Measurements from ENCODE around the gene KLHL25.

DNA sequence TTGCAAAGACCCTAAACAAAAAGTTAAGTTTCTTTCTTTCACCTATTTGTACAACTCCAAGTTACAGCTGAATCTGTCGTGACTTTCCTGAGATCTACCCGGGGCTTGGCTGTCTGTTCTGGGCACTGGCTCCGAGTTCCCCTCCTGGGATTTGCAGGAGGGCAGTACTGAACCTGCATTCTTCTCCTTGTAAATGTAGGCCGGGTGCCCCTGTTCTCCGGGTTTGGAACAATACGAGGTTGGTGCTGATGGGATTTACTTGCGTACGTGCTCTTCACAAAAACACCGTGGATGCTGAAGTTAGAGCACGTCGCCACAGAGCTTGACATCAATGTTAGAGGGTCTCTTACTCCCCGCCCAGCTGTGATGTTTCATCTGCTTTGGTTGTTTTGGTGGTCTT is 48.1 kb downstream of the KLHL25 start:
- TF ChIP-seq, protein P1, sequence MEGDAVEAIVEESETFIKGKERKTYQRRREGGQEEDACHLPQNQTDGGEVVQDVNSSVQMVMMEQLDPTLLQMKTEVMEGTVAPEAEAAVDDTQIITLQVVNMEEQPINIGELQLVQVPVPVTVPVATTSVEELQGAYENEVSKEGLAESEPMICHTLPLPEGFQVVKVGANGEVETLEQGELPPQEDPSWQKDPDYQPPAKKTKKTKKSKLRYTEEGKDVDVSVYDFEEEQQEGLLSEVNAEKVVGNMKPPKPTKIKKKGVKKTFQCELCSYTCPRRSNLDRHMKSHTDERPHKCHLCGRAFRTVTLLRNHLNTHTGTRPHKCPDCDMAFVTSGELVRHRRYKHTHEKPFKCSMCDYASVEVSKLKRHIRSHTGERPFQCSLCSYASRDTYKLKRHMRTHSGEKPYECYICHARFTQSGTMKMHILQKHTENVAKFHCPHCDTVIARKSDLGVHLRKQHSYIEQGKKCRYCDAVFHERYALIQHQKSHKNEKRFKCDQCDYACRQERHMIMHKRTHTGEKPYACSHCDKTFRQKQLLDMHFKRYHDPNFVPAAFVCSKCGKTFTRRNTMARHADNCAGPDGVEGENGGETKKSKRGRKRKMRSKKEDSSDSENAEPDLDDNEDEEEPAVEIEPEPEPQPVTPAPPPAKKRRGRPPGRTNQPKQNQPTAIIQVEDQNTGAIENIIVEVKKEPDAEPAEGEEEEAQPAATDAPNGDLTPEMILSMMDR (IDR thresholded peaks at IDR 0.05) = no peak
- TF ChIP-seq, protein P2, sequence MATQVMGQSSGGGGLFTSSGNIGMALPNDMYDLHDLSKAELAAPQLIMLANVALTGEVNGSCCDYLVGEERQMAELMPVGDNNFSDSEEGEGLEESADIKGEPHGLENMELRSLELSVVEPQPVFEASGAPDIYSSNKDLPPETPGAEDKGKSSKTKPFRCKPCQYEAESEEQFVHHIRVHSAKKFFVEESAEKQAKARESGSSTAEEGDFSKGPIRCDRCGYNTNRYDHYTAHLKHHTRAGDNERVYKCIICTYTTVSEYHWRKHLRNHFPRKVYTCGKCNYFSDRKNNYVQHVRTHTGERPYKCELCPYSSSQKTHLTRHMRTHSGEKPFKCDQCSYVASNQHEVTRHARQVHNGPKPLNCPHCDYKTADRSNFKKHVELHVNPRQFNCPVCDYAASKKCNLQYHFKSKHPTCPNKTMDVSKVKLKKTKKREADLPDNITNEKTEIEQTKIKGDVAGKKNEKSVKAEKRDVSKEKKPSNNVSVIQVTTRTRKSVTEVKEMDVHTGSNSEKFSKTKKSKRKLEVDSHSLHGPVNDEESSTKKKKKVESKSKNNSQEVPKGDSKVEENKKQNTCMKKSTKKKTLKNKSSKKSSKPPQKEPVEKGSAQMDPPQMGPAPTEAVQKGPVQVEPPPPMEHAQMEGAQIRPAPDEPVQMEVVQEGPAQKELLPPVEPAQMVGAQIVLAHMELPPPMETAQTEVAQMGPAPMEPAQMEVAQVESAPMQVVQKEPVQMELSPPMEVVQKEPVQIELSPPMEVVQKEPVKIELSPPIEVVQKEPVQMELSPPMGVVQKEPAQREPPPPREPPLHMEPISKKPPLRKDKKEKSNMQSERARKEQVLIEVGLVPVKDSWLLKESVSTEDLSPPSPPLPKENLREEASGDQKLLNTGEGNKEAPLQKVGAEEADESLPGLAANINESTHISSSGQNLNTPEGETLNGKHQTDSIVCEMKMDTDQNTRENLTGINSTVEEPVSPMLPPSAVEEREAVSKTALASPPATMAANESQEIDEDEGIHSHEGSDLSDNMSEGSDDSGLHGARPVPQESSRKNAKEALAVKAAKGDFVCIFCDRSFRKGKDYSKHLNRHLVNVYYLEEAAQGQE (IDR thresholded peaks at IDR 0.05; ENCODE audit: insufficient read depth in 1 of 2, low read depth in 2 of 2, low read length in 1 of 2) = no peak
- no peak for TF ChIP-seq SIN3A (IDR thresholded peaks at IDR 0.05; ENCODE audit: borderline replicate concordance, insufficient read depth, low read depth, low read length)
